H1 (cell line): ENCODE data around the gene ZNRF3. TPM values are rescaled to one million over a fixed set of nuclear protein-coding genes. Genes with fewer than 3 reads are reported as not detected.

Experiments used
- CTCF ChIA-PET: fragments of 300-600 bp; sonication (Branson Sonifier 250); formaldehyde crosslinking; loops from one replicate; lab custom pipeline; 2021; ENCODE audit not compliant: partially characterized antibody; lab: Charles Lee
- POLR2A ChIA-PET: fragments of 300-600 bp; sonication (Branson Sonifier 250); formaldehyde crosslinking; loops from one replicate; lab custom pipeline; 2021; ENCODE audit warnings: inconsistent platforms; ENCODE audit not compliant: partially characterized antibody; lab: Charles Lee
- DNase-seq, 2 experiments: peaks; one replicate each; pipeline versions ENCODE4 v3.0.0 to v3.0.0-alpha.2; 2010 to 2022; ENCODE audit warnings: low spot score in 2 of 2, low read depth in 1 of 2, mixed read lengths in 1 of 2
- FAIRE-seq: peaks from 2 replicates; lab custom pipeline; 2011; peaks lifted over from hg19 to GRCh38; lab: Jason Lieb, UNC
- H2AFZ ChIP-seq: 2 replicates; pipeline ENCODE4 v1.8.1; 2012; ENCODE audit warnings: low read length, inconsistent platforms
- H2AK5ac ChIP-seq: 2 replicates; pipeline ENCODE4 v1.6.1; 2013; ENCODE audit warnings: low read depth, low read length
- H2BK120ac ChIP-seq: replicated peaks from 2 replicates; pipeline ENCODE3; 2013; ENCODE audit warnings: low read depth, low read length, inconsistent platforms
- H2BK12ac ChIP-seq: 2 replicates; pipeline ENCODE4 v1.6.1; 2013; ENCODE audit warnings: low read depth, low read length
- H2BK15ac ChIP-seq: 2 replicates; pipeline ENCODE4 v1.6.1; 2013; ENCODE audit warnings: low read length
- H2BK20ac ChIP-seq: 2 replicates; pipeline ENCODE4 v1.6.1; 2013; ENCODE audit warnings: low read length
- H2BK5ac ChIP-seq: 2 replicates; pipeline ENCODE4 v1.6.1; 2013; ENCODE audit warnings: low read depth, low read length
- H3K14ac ChIP-seq: 2 replicates; pipeline ENCODE4 v1.6.1; 2013; ENCODE audit warnings: inconsistent platforms; ENCODE audit not compliant: insufficient read length
- H3K18ac ChIP-seq: 2 replicates; pipeline ENCODE4 v1.6.1; 2013; ENCODE audit warnings: low read length; ENCODE audit errors: extremely low read depth
- H3K23ac ChIP-seq: 2 replicates; pipeline ENCODE4 v1.6.1; 2013; ENCODE audit warnings: inconsistent platforms; ENCODE audit not compliant: insufficient read length
- H3K23me2 ChIP-seq: 2 replicates; pipeline ENCODE4 v1.6.1; 2013; ENCODE audit warnings: low read depth, low read length
- H3K27ac ChIP-seq: 2 replicates; pipeline ENCODE4 v1.6.1; 2011; ENCODE audit warnings: low read depth, low read length, inconsistent platforms
- H3K27me3 ChIP-seq, 4 experiments: replicated peaks in 1 of 4; 1 replicate in 1 of 4; 2 replicates in 3 of 4; pipeline versions ENCODE4 v1.6.1 to v1.8.1; 2011 to 2013; ENCODE audit warnings: low read length in 3 of 4, mild to moderate bottlenecking in 3 of 4, inconsistent platforms in 2 of 4, mixed read lengths in 2 of 4, moderate library complexity in 1 of 4; ENCODE audit not compliant: control insufficient read depth in 3 of 4, insufficient read depth in 3 of 4; ENCODE audit errors: extremely low read depth in 1 of 4
- H3K36me3 ChIP-seq, 4 experiments: 2 replicates each; pipeline versions ENCODE4 v1.6.1 to v1.8.1; 2011 to 2013; ENCODE audit warnings: mild to moderate bottlenecking in 4 of 4, low read length in 3 of 4, moderate library complexity in 2 of 4, control low read depth in 1 of 4, inconsistent platforms in 1 of 4; ENCODE audit not compliant: insufficient read depth in 4 of 4, control insufficient read depth in 2 of 4
- H3K4ac ChIP-seq: replicated peaks from 2 replicates; pipeline ENCODE3; 2013; ENCODE audit warnings: low read length, low read depth, mixed read lengths, inconsistent platforms; ENCODE audit not compliant: insufficient read length
- H3K4me1 ChIP-seq, 4 experiments: replicated peaks in 1 of 4; 1 replicate in 1 of 4; 2 replicates in 3 of 4; pipeline versions ENCODE4 v1.6.1 to v1.8.1; 2011 to 2013; ENCODE audit warnings: low read length in 3 of 4, inconsistent platforms in 2 of 4, mixed read lengths in 1 of 4; ENCODE audit not compliant: insufficient read depth in 4 of 4, control insufficient read depth in 3 of 4
- H3K4me2 ChIP-seq, 2 experiments: 2 replicates each; pipeline versions ENCODE4 v1.6.1 to v1.8.1; 2011 to 2013; ENCODE audit warnings: low read depth in 2 of 2, low read length in 2 of 2, control low read depth in 1 of 2, inconsistent platforms in 1 of 2, mild to moderate bottlenecking in 1 of 2; ENCODE audit not compliant: insufficient read depth in 1 of 2
- H3K4me3 ChIP-seq, 4 experiments: fragments of 200-600, 300-600 bp in 1 of 4; sonication (generic), shearing (Covaris generic), sonication (Bioruptor Twin) in 1 of 4; 2 replicates each; pipeline versions ENCODE4 v1.5.1 to v1.8.1; 2011 to 2016; ENCODE audit warnings: low read length in 4 of 4, low read depth in 3 of 4, control low read depth in 2 of 4, inconsistent platforms in 2 of 4, mild to moderate bottlenecking in 2 of 4, mixed read lengths in 1 of 4, moderate library complexity in 1 of 4; ENCODE audit not compliant: insufficient read depth in 2 of 4; ENCODE audit errors: extremely low read depth in 1 of 4
- H3K56ac ChIP-seq: replicated peaks from 2 replicates; pipeline ENCODE3; 2013; ENCODE audit warnings: low read depth, mild to moderate bottlenecking, mixed read lengths, low read length, inconsistent platforms; ENCODE audit not compliant: insufficient read length
- H3K79me1 ChIP-seq: 2 replicates; pipeline ENCODE4 v1.6.1; 2013; ENCODE audit warnings: low read depth, low read length, control low read depth
- H3K79me2 ChIP-seq, 2 experiments: 2 replicates each; pipeline versions ENCODE4 v1.6.1 to v1.8.1; 2012 to 2013; ENCODE audit warnings: low read length in 2 of 2, mild to moderate bottlenecking in 2 of 2, inconsistent platforms in 1 of 2; ENCODE audit not compliant: insufficient read depth in 2 of 2, control insufficient read depth in 1 of 2
- H3K9ac ChIP-seq, 4 experiments: replicated peaks in 1 of 4; 1 replicate in 1 of 4; 2 replicates in 3 of 4; pipeline versions ENCODE4 v1.6.1 to v1.8.1; 2011 to 2013; ENCODE audit warnings: low read depth in 3 of 4, low read length in 3 of 4, control low read depth in 2 of 4, mild to moderate bottlenecking in 2 of 4, moderate library complexity in 2 of 4, inconsistent platforms in 1 of 4; ENCODE audit errors: extremely low read depth in 1 of 4
- H3K9me3 ChIP-seq, 2 experiments: 2 replicates each; pipeline versions ENCODE4 v1.6.1 to v1.8.1; 2012 to 2013; ENCODE audit warnings: mild to moderate bottlenecking in 2 of 2, moderate library complexity in 2 of 2, control low read depth in 1 of 2, inconsistent platforms in 1 of 2, low read depth in 1 of 2, low read length in 1 of 2, mixed read lengths in 1 of 2; ENCODE audit not compliant: insufficient read depth in 2 of 2
- H4K20me1 ChIP-seq, 2 experiments: replicated peaks in 1 of 2; 2 replicates each; pipeline versions ENCODE3 to v1.8.1; 2011 to 2013; ENCODE audit warnings: inconsistent platforms in 2 of 2, low read length in 2 of 2, mild to moderate bottlenecking in 1 of 2; ENCODE audit not compliant: insufficient read depth in 2 of 2, control insufficient read depth in 1 of 2
- H4K5ac ChIP-seq: 2 replicates; pipeline ENCODE4 v1.6.1; 2013; ENCODE audit warnings: low read length, low read depth, mixed read lengths, inconsistent platforms; ENCODE audit not compliant: insufficient read length
- H4K8ac ChIP-seq: 2 replicates; pipeline ENCODE4 v1.8.0; 2013; ENCODE audit warnings: mild to moderate bottlenecking, moderate library complexity, low read length, inconsistent platforms; ENCODE audit not compliant: insufficient read depth; ENCODE audit errors: extremely low read depth
- H4K91ac ChIP-seq: replicated peaks from 2 replicates; pipeline ENCODE3; 2013; ENCODE audit warnings: low read length, mixed read lengths, inconsistent platforms; ENCODE audit not compliant: insufficient read length
- WGBS, 2 experiments: shearing (Covaris generic) in 1 of 2; methylation state at CpG; one replicate each; pipeline versions ENCODE4 v1.1.6 to v1.1.7; 2013 to 2015; ENCODE audit warnings: low lambda C conversion rate in 2 of 2, mixed read lengths in 2 of 2, inconsistent platforms in 1 of 2, low coverage in 1 of 2, missing lambda C conversion rate in 1 of 2; ENCODE audit not compliant: insufficient replicate concordance in 2 of 2, insufficient coverage in 1 of 2, insufficient read length in 1 of 2; ENCODE audit errors: extremely low coverage in 1 of 2, missing lambda C conversion rate in 1 of 2; 5-methylcytosine and 5-hydroxymethylcytosine counted together
- polyA plus RNA-seq, 7 experiments: library from polyadenylated mRNA; depleted of rRNA in 3 of 7; stranded (reverse) in 5 of 7; unstranded in 2 of 7; fragments of >200 nt in 5 of 7; fragments of 200-250 nt in 2 of 7; gene quantifications; 1 replicate in 5 of 7; 2 replicates in 1 of 7; 4 replicates in 1 of 7; pipeline versions ENCODE4 v1.2.1 to v1.2.3, GENCODE V29; 2011 to 2013; ENCODE audit warnings: missing spikeins in 2 of 7, mixed read lengths in 2 of 7
- total RNA-seq: library from RNA; stranded (reverse); fragmentation: NEBNext Ultra II Directional; extraction: Animal tissue kit (Norgen Biotek cat#: 25700); gene quantifications from 2 replicates; pipeline ENCODE4 v1.2.1, GENCODE V29; 2021
- TF ChIP-seq, protein P1 (sequence below): IDR thresholded peaks from 2 replicates; pipeline ENCODE4 v1.6.1; 2012; ENCODE audit warnings: low read length, inconsistent platforms

The ZNRF3 gene
- total and polyA plus RNA-seq, 2 of the 8 experiments (the other 6 are each of a cell fraction or from before 2014, with no cell fraction given): 14.1 to 21.7 TPM

DNA sequence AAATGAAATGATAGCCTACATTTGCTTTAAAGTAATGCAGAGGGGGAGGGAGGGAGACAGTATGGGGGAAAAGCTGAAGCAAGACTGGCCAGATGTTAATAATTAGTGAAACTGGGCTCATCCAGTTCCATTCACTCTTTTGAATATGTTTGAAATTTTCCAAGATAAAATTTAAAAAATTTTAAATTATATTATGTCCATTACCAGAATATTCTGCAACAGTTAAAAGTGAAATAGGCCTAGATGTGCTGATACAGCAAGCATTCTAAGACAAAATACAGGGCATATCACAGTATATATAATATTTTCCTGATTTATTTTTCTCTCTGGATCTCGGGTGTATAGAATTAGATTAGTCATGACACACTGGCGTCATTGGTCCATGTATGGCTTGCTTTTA lies 13.6 kb upstream of the ZNRF3 start:
- Histone ChIP-seq H4K8ac (no peak overlapping the region), H2AK5ac (no peak overlapping the region), H3K4me3 (no peak overlapping the region), H3K18ac (no peak overlapping the region), H2BK20ac (no peak overlapping the region), H3K4me1 (no peaks in the 10 kb centered on the region), H2BK120ac (no peak overlapping the region), H2BK15ac (no peak overlapping the region), H3K4ac (no peak overlapping the region), H4K20me1 (no peaks in the 10 kb centered on the region), H3K27ac (no peak overlapping the region), H3K36me3 (no peaks in the 10 kb centered on the region), H4K5ac (no peak overlapping the region), H3K79me2 (no peaks in the 10 kb centered on the region), H3K9me3 (no peaks in the 10 kb centered on the region), H3K23ac (no peak overlapping the region), H3K56ac (no peak overlapping the region), H2AFZ (no peak overlapping the region), H3K4me2 (no peak overlapping the region), H3K27me3 (no peaks in the 10 kb centered on the region), H2BK5ac (no peak overlapping the region), H4K91ac (no peak overlapping the region), H3K14ac (no peak overlapping the region), H2BK12ac (no peak overlapping the region), H3K79me1 (no peaks in the 10 kb centered on the region), H3K23me2 (no peaks in the 10 kb centered on the region), H3K9ac (no peak overlapping the region)
- POLR2A ChIA-PET: no interaction called here
- DNase-seq (no peak), FAIRE-seq (no peak)
- CTCF ChIA-PET: no interaction called here
- 92% methylated on average over 2 of the region's 2 CpGs; no CpG with 5 or more reads in 1 of the 2 experiments for WGBS, 2 experiments
- TF ChIP-seq, protein P1, sequence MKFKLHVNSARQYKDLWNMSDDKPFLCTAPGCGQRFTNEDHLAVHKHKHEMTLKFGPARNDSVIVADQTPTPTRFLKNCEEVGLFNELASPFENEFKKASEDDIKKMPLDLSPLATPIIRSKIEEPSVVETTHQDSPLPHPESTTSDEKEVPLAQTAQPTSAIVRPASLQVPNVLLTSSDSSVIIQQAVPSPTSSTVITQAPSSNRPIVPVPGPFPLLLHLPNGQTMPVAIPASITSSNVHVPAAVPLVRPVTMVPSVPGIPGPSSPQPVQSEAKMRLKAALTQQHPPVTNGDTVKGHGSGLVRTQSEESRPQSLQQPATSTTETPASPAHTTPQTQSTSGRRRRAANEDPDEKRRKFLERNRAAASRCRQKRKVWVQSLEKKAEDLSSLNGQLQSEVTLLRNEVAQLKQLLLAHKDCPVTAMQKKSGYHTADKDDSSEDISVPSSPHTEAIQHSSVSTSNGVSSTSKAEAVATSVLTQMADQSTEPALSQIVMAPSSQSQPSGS: no peak
